Measurements from ENCODE around the gene CCNC. TPM values are rescaled to one million over a fixed set of nuclear protein-coding genes. Genes with fewer than 3 reads are reported as not detected.

Gene CCNC
- total RNA-seq, 2 experiments from 2014 or later = 59.9 to 64.0 TPM

- H3K9me3 Mint-ChIP-seq = no peaks in the 10 kb centered on the region
- peak; percentile 84 for DNase-seq
- CTCF ChIA-PET = interaction anchor here (0.9 to 1.6 kb wide), 12 partner anchors 9 to 64 kb away, joined by 3 to 6 read pairs (median 4); partner anchors contain the start of gene CCNC
- POLR2A ChIA-PET = interaction anchor here (1.2 to 1.9 kb wide), 2 partner anchors 47 to 96 kb away, joined by 3 to 9 read pairs; partner anchors contain the start of genes CCNC and PNISR
- H3K4me3 Mint-ChIP-seq = peak overlapping the region; percentile 97
- peak overlapping the region; percentile 92 for H3K27ac Mint-ChIP-seq
- peaks cover 1% of the 10 kb centered on the region for H3K27me3 Mint-ChIP-seq
- peaks cover 1% of the 10 kb centered on the region for H3K36me3 Mint-ChIP-seq
- H3K4me1 Mint-ChIP-seq (ENCODE audit: low read depth) = peaks cover 15% of the 10 kb centered on the region
- intact Hi-C loops (cut with micrococcal nuclease) = loop anchor here (1.0 to 5.0 kb wide), 4 partner anchors 47 to 226 kb away; partner anchors contain the start of genes CCNC and PNISR
Observed at GRCh38 chr6:99520855-99521632, 47.4 kb downstream of the CCNC start.

DNA sequence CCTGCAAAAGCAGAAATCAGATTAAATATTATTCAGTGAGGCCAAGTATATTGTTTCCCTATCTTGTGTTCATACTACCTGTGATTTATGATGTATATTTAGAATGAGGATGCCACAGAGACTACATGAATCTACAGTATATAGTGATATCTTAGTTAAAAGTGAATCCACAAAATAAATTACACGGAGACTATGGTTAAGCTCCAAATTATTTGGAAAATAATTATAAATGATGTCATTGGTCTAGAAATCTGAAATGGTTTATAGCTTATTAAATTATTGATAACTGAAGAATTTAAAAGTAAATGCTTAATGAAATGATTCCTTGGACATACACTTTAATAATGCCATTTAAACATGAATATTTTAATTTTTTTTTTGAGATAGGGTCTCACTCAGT, 49.0 kb downstream of the CCNC start:
- POLR2A ChIA-PET = interaction anchor here (1.6 kb wide), 1 partner anchor 48 kb away, joined by 6 read pairs; the partner anchor contains the start of gene CCNC
- Mint-ChIP-seq H3K27me3 (peaks cover 1% of the 10 kb centered on the region), H3K36me3 (peaks cover 1% of the 10 kb centered on the region), H3K27ac (no peak overlapping the region), H3K4me3 (no peak overlapping the region), H3K4me1 (ENCODE audit: low read depth) (peaks cover 15% of the 10 kb centered on the region), H3K9me3 (no peaks in the 10 kb centered on the region)
- CTCF ChIA-PET = interaction anchor here (0.7 to 1.5 kb wide), 4 partner anchors 19 to 85 kb away, joined by 3 to 5 read pairs (median 4); no protein-coding TSS in a partner anchor
- no peak for DNase-seq
- intact Hi-C loops (cut with micrococcal nuclease) = loop anchor here (5.0 kb wide), 2 partner anchors 52 to 157 kb away; no protein-coding TSS in a partner anchor

GRCh38 chr6:99514089-99514488, 54.4 kb downstream of the CCNC start:
- peak overlapping the region; percentile 93 for H3K4me3 Mint-ChIP-seq
- intact Hi-C loops (cut with micrococcal nuclease) = loop anchor here (2.0 kb wide), 2 partner anchors 565 to 1367 kb away; partner anchors contain the start of gene ASCC3
- peaks cover 1% of the 10 kb centered on the region for H3K27me3 Mint-ChIP-seq
- POLR2A ChIA-PET = interaction anchor here (0.7 to 2.4 kb wide), 6 partner anchors 24 to 120 kb away, joined by 3 to 10 read pairs (median 4); partner anchors contain the start of genes CCNC, COQ3 and PNISR
- DNase-seq = no peak
- H3K4me1 Mint-ChIP-seq (ENCODE audit: low read depth) = peaks cover 28% of the 10 kb centered on the region
- H3K27ac Mint-ChIP-seq = peak overlapping the region; percentile 87
- CTCF ChIA-PET = interaction anchor here (1.0 kb wide), 1 partner anchor 89 kb away, joined by 4 read pairs; the partner anchor contains the start of gene PNISR
- no peaks in the 10 kb centered on the region for H3K9me3 Mint-ChIP-seq
- peaks cover 4% of the 10 kb centered on the region for H3K36me3 Mint-ChIP-seq

DNA sequence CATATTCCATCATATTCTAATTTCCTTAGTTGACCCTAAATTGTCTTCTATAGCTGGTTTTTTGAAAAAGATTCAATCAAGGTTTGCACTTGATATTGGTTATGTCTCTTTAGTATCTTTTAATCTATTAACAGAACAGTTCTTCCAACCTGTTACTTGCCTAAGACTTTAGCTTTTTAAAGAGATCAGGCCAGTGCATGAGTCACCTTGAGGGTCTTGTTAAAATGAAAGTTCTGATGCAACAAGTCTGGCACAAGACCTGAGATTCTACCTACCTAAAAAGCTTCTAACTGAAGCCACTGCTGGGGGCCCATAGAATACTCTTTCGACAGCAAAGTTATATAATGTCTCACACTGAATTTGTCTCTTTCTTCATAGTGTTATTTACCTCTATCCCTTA, 56.4 kb downstream of the CCNC start:
- intact Hi-C loops (cut with micrococcal nuclease) = no loop called here
- ChIA-PET POLR2A (no interaction called here), CTCF (interaction anchor here (0.6 to 1.6 kb wide), 5 partner anchors 8 to 91 kb away, joined by 3 to 4 read pairs (median 3); no protein-coding TSS in a partner anchor)
- Mint-ChIP-seq H3K9me3 (no peaks in the 10 kb centered on the region), H3K4me3 (no peak overlapping the region), H3K36me3 (peaks cover 7% of the 10 kb centered on the region), H3K4me1 (ENCODE audit: low read depth) (peaks cover 28% of the 10 kb centered on the region), H3K27me3 (peaks cover 1% of the 10 kb centered on the region), H3K27ac (no peak overlapping the region)
- DNase-seq = no peak

DNA sequence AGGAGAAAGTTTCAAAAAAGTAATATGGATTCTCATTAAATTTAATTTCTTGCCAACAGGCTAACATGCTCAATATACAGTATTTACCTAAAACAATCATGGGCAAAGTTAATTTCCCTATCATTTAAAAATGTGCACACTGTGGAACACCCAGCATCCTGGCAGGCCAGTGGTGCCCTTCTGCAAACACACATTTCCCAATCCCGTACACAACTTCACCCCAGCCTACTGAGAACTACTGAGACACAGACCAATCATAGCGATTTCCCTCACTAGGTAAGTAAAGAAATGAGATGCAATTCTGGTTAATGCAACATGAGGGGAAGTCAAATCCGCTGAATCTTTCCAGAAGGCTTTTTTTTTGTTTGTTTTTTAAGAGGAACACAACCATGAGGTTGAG, 60.8 kb downstream of the CCNC start:
- ChIA-PET POLR2A (no interaction called here), CTCF (no interaction called here)
- intact Hi-C loops (cut with micrococcal nuclease) = no loop called here
- Mint-ChIP-seq H3K4me3 (no peak overlapping the region), H3K27ac (no peak overlapping the region), H3K4me1 (ENCODE audit: low read depth) (peaks cover 4% of the 10 kb centered on the region), H3K27me3 (no peaks in the 10 kb centered on the region), H3K36me3 (peaks cover 16% of the 10 kb centered on the region), H3K9me3 (no peaks in the 10 kb centered on the region)
- no peak for DNase-seq

DNA sequence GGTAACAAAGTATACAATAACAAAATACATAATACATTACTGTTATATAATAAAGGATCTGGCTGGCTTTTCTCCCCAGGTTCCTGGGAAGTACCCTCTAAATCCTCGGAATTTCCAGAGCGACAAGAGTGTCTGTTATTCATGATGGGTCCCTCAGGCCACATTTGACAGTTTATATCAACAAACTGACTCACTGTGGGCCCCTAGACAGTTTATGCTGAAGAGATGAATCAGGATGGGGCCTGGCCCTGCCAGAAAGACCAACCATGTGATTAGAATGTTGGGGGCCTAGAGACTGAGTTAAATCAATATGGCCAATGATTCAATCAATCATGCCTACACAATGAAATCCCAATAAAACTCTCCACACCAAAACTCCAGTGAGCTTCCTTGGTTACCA, 66.7 kb downstream of the CCNC start:
- peaks cover 27% of the 10 kb centered on the region for H3K36me3 Mint-ChIP-seq

DNA sequence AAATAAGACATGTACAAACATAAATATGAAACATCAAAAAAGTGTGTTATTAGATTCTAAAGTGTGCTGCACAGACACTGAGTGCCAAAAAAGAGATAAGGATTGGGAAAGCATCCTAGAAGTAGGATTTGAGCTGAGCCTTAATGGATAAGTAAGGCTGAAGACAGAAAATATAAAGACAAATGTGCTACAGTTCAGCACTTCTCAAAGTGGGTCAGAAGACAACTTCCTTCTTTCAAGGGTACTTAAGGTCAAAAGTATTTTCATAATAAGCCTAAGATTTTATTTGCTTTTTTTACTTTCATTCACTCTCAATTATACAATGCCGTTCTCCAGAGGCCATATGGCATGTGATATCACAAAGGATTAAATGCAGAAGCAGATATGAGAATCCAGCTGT, 70.0 kb downstream of the CCNC start:
- Mint-ChIP-seq H3K4me1 (ENCODE audit: low read depth) (peaks cover 2% of the 10 kb centered on the region), H3K9me3 (no peaks in the 10 kb centered on the region), H3K27me3 (no peaks in the 10 kb centered on the region), H3K36me3 (peaks cover 24% of the 10 kb centered on the region), H3K27ac (no peak overlapping the region), H3K4me3 (no peak overlapping the region)
- intact Hi-C loops (cut with micrococcal nuclease) = no loop called here
- DNase-seq = no peak
- ChIA-PET POLR2A (no interaction called here), CTCF (no interaction called here)

More for the DNA sequence above, 66.7 kb downstream of the CCNC start:
- DNase-seq = no peak
- CTCF ChIA-PET = no interaction called here
- H3K4me1 Mint-ChIP-seq (ENCODE audit: low read depth) = peaks cover 2% of the 10 kb centered on the region
- no peaks in the 10 kb centered on the region for H3K27me3 Mint-ChIP-seq
- intact Hi-C loops (cut with micrococcal nuclease) = no loop called here
- H3K4me3 Mint-ChIP-seq = no peak overlapping the region
- H3K9me3 Mint-ChIP-seq = no peaks in the 10 kb centered on the region
- H3K27ac Mint-ChIP-seq = no peak overlapping the region
- POLR2A ChIA-PET = no interaction called here

- H3K27me3 Mint-ChIP-seq = no peaks in the 10 kb centered on the region
- H3K9me3 Mint-ChIP-seq = no peaks in the 10 kb centered on the region
- no peak for DNase-seq
- ChIA-PET CTCF (no interaction called here), POLR2A (no interaction called here)
- H3K27ac Mint-ChIP-seq = no peak overlapping the region
- intact Hi-C loops (cut with micrococcal nuclease) = no loop called here
- peaks cover 11% of the 10 kb centered on the region for H3K4me1 Mint-ChIP-seq (ENCODE audit: low read depth)
- H3K4me3 Mint-ChIP-seq = no peak overlapping the region
- H3K36me3 Mint-ChIP-seq = peaks cover 13% of the 10 kb centered on the region
Observed at GRCh38 chr6:99495466-99495865, 73.0 kb downstream of the CCNC start.

Other genes with a start within 250 kb of the CCNC start
- gene FAXC, start 219.0 kb downstream of the CCNC start, total RNA-seq = not detected
- 10 to 100 TPM; 14.9 to 16.4 TPM for gene COQ3, start 174.5 kb downstream of the CCNC start, total RNA-seq
- 100 to 1,000 TPM; 101 to 115 TPM for gene PNISR, start 143.4 kb downstream of the CCNC start, total RNA-seq
- 10 to 100 TPM; 13.3 to 15.2 TPM for gene USP45, start 53.2 kb downstream of the CCNC start, total RNA-seq
- gene PRDM13, start 38.2 kb upstream of the CCNC start, total RNA-seq = not detected

Measured in activated CD4-positive, alpha-beta memory T cell treated with anti-CD3 and anti-CD28 coated beads for 36 hours (primary cell).